HG03159 (cell line): ENCODE results near the gene OPN1MW3.
A peak's percentile ranks its signal among the peaks of the same experiment; 100 is the strongest.
"Not testable (repeated sequence)": the region's sequence is repeated elsewhere in the genome, so short reads cannot be mapped to it uniquely, and the experiment has no call there.

Experiments used
- ATAC-seq: cut with Tn5 transposase; IDR thresholded peaks from one replicate; pipeline ENCODE4 v1.9.1; 2021; ENCODE audit warnings: mild to moderate bottlenecking, moderate library complexity; ENCODE audit not compliant: unreplicated experiment

Gene OPN1MW3

DNA sequence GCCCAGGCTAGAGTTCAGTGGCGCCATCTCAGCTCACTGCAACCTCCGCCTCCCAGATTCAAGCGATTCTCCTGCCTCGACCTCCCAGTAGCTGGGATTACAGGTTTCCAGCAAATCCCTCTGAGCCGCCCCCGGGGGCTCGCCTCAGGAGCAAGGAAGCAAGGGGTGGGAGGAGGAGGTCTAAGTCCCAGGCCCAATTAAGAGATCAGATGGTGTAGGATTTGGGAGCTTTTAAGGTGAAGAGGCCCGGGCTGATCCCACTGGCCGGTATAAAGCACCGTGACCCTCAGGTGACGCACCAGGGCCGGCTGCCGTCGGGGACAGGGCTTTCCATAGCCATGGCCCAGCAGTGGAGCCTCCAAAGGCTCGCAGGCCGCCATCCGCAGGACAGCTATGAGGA lies at the start of gene OPN1MW3:
Gene OPN1MW3, plus strand, starts transcription at position 301 of the 400 bp plus-strand sequence. Its CDS starts 38 bp downstream, at position 339.
- ATAC-seq, result not testable (repeated sequence)

DNA sequence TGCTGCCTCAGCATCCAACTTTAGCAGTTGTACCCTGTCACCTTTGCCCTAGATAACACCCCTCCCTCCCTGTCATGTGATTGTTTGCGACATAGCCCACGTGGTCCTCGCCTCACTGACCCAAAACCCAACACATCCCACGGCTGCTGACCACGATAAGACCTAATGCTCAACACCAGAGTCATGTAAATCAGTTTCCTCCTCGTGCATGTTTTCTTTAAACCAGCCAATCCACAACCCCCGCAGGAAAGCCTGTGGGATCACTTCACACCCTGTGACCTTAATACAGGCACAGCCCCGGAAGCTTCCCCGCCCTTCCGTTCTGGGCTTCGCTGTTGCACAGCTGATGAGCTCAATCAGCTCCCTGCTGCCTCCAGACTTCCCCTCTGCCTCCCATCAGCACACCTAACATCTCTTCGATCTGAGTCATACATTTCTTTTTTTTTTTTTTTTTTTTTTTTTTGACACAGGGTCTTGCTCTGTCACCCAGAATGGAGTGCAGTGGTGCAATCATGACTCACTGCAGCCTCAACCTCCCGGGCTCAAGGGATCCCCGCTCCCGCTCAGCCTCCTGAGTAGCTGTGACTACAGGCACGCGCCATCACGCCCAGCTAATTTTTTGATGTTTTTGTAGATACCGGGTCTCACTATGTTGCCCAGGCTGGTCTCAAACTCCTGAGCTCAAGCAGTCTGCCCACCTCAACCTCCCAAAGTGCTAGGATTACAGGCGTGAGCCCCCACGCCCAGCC lies 47.5 kb upstream of the OPN1MW3 start:
- peak; percentile 58 for ATAC-seq

DNA sequence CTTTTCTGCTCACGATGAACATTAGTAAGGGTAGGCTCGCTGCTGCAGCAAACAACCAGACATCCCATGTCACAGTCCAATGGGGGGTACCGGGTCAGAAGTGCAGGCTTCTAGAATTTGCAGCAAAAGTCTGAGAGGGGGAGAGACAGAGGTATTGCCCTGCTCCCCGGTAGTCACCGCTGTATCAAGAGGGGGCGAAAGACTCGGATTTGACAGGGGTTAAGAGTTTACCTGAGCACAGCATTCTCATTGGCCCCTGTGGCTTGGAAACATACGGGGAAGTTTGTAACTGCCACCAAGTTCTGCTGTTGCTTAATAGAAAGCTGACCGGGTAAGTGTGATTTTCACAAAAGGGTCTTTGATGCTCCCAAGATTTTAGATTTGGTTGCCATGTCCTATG lies 46.3 kb upstream of the OPN1MW3 start:
- ATAC-seq, result not testable (repeated sequence)

DNA sequence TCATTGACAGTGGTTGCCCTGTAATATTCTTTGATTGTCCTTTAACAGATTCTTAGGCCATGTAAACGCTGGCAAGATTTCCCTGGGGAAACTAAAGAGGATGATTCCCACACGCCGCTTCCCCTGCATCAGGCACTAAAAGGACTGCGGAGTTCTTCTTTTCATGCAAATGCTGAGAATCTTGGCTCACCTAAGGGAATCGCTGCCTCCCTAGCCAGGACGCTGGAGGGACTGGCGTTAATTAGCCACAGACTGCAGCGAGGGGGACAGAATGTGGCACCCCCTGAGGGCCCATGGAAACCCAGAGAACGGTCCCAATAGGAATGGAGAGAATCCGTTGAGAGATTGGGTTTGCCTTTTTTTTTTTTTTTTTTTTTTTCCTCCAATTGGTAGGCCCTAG lies 45.9 kb upstream of the OPN1MW3 start:
- not testable (repeated sequence) for ATAC-seq

DNA sequence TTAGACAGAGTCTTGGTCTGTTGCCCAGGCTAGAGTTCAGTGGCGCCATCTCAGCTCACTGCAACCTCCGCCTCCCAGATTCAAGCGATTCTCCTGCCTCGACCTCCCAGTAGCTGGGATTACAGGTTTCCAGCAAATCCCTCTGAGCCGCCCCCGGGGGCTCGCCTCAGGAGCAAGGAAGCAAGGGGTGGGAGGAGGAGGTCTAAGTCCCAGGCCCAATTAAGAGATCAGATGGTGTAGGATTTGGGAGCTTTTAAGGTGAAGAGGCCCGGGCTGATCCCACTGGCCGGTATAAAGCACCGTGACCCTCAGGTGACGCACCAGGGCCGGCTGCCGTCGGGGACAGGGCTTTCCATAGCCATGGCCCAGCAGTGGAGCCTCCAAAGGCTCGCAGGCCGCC lies 37.9 kb upstream of the OPN1MW3 start, which contains the start of gene OPN1MW2:
Gene OPN1MW2, plus strand, starts transcription at position 301 of the 400 bp plus-strand sequence. Its CDS starts 60 bp downstream, at position 361.
- not testable (repeated sequence) for ATAC-seq

DNA sequence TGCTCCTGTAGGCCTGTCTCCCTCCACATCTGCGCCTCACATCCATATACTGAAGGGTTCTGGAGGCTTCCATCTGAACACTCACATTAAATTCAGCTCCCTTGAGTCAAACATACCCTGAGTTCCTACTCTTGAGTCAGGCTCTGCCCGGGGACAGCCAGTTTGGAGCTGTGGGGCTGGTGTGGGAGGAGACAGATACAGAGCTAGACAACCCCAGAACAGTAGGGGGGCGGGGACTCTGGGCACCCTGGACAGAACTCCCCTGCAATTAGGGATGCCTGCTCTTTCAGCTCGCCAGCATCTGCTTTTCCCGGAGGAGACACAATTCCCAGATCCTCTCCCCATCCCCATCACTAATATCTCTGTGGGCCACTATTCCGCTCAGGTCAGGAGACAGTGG lies 32.1 kb upstream of the OPN1MW3 start:
- not testable (repeated sequence) for ATAC-seq

DNA sequence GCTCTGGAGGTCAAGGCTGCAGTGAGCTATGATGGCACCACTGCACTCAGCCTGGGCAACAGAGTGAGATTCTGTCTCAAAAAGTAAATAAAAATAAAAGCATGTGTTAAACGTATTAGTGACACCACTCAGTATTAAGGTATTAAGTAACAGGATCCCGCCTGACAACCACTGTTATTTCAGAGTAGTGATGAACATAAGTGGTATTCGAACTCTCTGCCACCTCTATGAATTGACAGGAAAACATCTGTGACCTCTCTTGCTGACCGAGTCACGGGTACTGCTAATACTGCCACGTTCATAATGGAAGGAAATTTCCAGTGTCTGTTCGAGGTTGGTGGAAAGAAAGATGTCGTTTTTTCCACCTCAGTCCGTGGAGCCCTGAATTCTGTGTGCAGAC lies 30.7 kb upstream of the OPN1MW3 start:
- not testable (repeated sequence) for ATAC-seq

DNA sequence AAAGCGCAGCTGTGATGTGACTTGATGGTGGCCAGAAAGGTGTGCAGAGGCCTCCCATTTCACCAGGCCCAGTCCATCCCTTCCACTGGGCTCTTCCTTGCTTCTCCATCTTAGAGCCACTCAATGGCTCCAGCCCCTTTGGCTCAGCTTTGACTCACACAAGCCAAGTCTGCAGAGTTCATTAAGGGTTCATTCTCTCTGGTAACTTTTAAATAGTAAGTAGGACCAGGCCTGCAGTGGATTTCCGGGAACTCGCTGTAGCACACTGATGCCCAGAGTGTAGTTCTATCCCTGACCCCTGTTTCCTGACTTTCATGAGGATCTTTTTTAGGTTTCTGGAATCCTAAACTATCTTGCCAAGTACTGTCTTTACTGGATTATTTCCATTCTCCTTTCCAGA lies 25.9 kb upstream of the OPN1MW3 start:
- ATAC-seq, result not testable (repeated sequence)

DNA sequence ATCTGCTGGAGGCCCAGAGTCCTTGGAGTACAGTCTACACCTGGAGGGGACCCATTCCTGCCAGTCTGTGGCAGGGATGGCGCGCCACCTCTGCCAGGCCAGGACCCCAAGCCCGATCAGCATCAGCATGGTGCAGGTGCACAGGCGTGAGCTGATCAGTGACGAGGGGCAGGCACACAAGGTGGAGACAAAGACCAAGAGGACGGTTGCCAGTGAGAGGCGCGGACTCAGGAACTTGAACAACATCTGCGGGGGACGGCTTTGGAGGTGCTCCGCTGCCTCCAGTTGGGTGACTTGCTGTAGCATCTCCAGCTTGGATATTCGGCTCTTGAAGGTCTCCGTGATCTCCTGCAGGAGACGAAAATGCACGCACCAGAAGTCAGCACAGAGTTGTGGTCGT lies 23.8 kb upstream of the OPN1MW3 start:
- ATAC-seq, result not testable (repeated sequence)

DNA sequence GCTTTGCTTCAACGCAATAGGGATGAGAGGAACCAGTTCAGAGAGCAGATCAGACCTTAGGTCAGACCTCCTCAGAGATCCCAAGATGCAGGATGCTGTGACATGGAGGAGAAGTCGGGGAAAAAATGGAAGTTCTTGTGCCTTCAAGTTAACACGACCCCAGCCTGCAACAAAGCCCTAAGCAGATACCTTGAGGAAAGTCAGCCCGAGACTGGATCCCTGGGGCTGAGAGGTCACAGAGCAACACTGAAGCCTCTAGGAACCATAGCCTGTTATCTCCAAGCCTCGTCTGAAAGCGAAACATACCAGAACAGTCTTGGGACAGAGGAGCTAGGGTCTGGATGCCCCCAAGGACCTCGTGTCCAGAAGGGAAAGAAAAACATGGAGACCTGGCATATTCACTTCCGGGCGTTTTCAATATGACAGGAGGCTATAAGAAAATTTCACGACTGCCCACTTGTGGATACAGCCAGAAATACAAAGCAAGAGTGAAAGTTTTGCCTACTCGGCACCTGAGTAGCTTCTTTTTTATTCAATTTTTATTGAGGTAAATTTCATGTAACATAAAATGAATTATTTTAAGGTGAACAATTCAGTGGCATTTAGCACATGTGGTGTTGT lies 18.3 kb upstream of the OPN1MW3 start:
- not testable (repeated sequence) for ATAC-seq

DNA sequence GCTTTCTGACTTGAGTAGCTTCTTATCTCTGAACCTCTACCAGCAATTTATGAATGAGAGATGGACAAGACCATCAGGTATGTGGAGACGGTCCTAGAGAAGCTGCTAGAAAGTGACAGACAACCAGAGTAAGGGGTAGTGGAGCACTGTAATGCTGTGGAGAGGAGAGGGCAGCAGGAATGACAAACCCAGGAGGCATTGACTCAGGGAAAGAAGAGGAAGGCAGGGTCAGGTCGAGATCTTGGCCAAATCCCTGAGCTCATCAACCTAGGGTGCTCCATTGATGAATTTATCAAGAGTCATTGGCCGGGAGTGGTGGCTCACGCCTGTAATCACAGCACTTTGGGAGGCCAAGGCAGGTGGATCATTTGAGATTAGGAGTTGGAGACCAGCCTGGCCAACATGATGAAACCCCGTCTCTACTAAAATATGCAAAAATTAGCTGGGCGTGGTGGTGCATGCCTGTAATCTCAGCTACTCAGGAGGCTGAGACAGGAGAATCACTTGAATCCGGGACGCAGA lies 17.3 kb upstream of the OPN1MW3 start:
- ATAC-seq, result not testable (repeated sequence)

DNA sequence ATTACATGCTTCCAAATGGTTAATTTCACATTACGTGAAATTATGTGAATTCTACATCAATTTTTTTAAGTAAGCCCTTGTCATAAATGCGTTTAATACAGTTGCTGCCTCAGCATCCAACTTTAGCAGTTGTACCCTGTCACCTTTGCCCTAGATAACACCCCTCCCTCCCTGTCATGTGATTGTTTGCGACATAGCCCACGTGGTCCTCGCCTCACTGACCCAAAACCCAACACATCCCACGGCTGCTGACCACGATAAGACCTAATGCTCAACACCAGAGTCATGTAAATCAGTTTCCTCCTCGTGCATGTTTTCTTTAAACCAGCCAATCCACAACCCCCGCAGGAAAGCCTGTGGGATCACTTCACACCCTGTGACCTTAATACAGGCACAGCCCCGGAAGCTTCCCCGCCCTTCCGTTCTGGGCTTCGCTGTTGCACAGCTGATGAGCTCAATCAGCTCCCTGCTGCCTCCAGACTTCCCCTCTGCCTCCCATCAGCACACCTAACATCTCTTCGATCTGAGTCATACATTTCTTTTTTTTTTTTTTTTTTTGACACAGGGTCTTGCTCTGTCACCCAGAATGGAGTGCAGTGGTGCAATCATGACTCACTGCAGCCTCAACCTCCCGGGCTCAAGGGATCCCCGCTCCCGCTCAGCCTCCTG lies 9.9 kb upstream of the OPN1MW3 start:
- ATAC-seq, result peak; percentile 60

DNA sequence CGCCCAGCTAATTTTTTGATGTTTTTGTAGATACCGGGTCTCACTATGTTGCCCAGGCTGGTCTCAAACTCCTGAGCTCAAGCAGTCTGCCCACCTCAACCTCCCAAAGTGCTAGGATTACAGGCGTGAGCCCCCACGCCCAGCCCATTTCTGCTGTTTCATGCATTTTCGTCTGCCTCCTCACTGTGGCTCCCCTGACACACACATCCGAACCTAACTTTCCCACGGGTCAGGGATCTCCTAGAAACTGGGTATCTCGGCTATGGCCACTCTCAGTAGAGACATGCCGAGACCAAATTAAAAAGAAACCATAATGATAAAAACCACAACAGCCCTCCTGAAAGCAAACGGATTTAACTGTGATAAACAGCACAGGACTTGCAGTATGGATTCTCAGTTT lies 9.3 kb upstream of the OPN1MW3 start:
- not testable (repeated sequence) for ATAC-seq

DNA sequence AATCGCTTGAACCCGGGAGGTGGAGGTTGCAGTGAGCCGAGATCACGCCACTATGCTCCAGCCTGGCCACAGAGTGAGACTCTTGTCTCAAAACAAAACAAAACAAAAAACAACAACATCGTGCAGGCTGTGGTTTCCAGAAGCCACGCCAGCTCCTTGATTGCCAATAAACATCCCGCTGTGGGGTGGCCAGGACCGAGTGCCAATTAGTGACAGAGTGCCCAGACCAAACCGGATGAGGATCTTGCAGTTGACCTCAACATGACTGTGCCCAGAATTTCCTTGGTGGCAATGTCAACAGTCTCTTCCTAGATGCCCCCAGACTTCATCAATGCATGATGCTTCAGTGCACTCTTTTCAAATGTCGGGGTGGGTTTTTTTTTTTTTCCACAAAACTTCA lies 1.3 kb downstream of the OPN1MW3 start:
- not testable (repeated sequence) for ATAC-seq

DNA sequence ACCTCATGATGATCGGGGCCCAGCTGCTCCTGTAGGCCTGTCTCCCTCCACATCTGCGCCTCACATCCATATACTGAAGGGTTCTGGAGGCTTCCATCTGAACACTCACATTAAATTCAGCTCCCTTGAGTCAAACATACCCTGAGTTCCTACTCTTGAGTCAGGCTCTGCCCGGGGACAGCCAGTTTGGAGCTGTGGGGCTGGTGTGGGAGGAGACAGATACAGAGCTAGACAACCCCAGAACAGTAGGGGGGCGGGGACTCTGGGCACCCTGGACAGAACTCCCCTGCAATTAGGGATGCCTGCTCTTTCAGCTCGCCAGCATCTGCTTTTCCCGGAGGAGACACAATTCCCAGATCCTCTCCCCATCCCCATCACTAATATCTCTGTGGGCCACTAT lies 5.7 kb downstream of the OPN1MW3 start:
- not testable (repeated sequence) for ATAC-seq

DNA sequence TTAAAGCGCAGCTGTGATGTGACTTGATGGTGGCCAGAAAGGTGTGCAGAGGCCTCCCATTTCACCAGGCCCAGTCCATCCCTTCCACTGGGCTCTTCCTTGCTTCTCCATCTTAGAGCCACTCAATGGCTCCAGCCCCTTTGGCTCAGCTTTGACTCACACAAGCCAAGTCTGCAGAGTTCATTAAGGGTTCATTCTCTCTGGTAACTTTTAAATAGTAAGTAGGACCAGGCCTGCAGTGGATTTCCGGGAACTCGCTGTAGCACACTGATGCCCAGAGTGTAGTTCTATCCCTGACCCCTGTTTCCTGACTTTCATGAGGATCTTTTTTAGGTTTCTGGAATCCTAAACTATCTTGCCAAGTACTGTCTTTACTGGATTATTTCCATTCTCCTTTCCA lies 11.9 kb downstream of the OPN1MW3 start:
- not testable (repeated sequence) for ATAC-seq

DNA sequence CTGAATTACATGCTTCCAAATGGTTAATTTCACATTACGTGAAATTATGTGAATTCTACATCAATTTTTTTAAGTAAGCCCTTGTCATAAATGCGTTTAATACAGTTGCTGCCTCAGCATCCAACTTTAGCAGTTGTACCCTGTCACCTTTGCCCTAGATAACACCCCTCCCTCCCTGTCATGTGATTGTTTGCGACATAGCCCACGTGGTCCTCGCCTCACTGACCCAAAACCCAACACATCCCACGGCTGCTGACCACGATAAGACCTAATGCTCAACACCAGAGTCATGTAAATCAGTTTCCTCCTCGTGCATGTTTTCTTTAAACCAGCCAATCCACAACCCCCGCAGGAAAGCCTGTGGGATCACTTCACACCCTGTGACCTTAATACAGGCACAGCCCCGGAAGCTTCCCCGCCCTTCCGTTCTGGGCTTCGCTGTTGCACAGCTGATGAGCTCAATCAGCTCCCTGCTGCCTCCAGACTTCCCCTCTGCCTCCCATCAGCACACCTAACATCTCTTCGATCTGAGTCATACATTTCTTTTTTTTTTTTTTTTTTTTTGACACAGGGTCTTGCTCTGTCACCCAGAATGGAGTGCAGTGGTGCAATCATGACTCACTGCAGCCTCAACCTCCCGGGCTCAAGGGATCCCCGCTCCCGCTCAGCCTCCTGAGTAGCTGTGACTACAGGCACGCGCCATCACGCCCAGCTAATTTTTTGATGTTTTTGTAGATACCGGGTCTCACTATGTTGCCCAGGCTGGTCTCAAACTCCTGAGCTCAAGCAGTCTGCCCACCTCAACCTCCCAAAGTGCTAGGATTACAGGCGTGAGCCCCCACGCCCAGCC lies 27.3 kb downstream of the OPN1MW3 start:
- not testable (repeated sequence) for ATAC-seq

DNA sequence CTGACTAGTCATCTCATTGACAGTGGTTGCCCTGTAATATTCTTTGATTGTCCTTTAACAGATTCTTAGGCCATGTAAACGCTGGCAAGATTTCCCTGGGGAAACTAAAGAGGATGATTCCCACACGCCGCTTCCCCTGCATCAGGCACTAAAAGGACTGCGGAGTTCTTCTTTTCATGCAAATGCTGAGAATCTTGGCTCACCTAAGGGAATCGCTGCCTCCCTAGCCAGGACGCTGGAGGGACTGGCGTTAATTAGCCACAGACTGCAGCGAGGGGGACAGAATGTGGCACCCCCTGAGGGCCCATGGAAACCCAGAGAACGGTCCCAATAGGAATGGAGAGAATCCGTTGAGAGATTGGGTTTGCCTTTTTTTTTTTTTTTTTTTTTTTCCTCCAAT lies 29.0 kb downstream of the OPN1MW3 start:
- not testable (repeated sequence) for ATAC-seq

DNA sequence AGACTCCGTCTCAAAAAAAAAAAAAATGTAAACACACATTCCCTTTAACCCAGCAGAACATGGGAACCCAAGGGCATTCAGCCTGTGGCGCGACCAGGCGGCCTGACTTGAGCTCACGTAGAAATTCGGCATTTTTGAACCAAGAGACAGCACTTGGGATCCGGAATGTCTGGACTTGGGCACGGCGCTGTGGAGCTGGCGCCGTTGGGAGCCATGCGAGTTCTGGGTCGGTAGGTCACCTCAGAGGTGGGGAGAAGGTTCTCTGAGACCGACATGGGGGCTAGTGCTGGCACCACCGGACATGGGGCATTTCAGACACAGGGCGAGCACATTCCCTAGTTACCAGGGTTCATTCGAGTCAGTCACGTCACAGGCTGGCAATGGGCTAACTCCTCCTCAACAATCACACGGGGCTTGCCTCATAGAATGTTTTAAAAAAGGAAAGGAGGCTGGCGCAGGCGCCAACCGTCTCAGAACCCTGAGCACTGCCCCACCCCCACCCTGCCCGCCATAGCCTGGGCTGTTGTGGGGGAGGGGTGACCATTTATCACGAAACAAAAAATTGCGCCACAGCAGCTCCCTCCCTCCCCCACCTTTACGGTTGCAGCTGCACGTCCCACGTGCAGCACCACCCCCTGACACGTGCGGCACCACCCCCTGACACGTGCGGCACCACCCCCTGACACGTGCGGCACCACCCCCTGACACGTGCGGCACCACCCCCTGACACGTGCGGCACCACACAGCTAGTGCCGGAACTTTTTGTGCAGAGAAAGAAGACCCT lies 37.6 kb downstream of the OPN1MW3 start, which contains the start of gene TEX28:
Gene TEX28, minus strand, starts transcription at position 334 of the 784 bp plus-strand sequence. CDS start 3,007 bp downstream, outside the sequence.
- no peak for ATAC-seq
